HT-29 (cell line): ENCODE measurements around the gene LEP. TPM values are rescaled to one million over a fixed set of nuclear protein-coding genes. Genes with fewer than 3 reads are reported as not detected.

Experiments used
- DNase-seq: peaks from one replicate; pipeline ENCODE4 v3.0.0-alpha.2; 2015; ENCODE audit warnings: low spot score
- total RNA-seq: library from RNA; depleted of rRNA; stranded (reverse); fragments of >200 nt; shearing (Covaris generic); gene quantifications from 2 replicates; pipeline ENCODE4 v1.2.3, GENCODE V29; 2014; rRNA removed

LEP gene
- total RNA-seq: not detected in 2 replicates

- DNase-seq: no peak
Observed at GRCh38 chr7:128240696-128241386, at the start of gene LEP. LEP (plus strand) TSS chr7:128241278; CDS start chr7:128252019, 10,741 bp downstream.

- no peak for DNase-seq
Observed at GRCh38 chr7:128192497-128193142, 48.5 kb upstream of the LEP start.

- DNase-seq: no peak
Observed at GRCh38 chr7:128194533-128195282, 46.4 kb upstream of the LEP start.

- DNase-seq: no peak
Observed at GRCh38 chr7:128197589-128197988, 43.5 kb upstream of the LEP start.

GRCh38 chr7:128197989-128198580 is 43.0 kb upstream of the LEP start:
- no peak for DNase-seq

- no peak for DNase-seq
Observed at GRCh38 chr7:128200376-128200775, 40.7 kb upstream of the LEP start.

- no peak for DNase-seq
Observed at GRCh38 chr7:128201067-128201689, 39.9 kb upstream of the LEP start.

GRCh38 chr7:128201690-128202085 is 39.4 kb upstream of the LEP start:
- no peak for DNase-seq

- no peak for DNase-seq
Observed at GRCh38 chr7:128202287-128202957, 38.7 kb upstream of the LEP start.

GRCh38 chr7:128203047-128203491 is 38.0 kb upstream of the LEP start:
- DNase-seq: no peak

GRCh38 chr7:128203710-128204214 is 37.3 kb upstream of the LEP start:
- DNase-seq: no peak

GRCh38 chr7:128204455-128204854 is 36.6 kb upstream of the LEP start:
- DNase-seq: no peak

GRCh38 chr7:128205068-128205467 is 36.0 kb upstream of the LEP start:
- DNase-seq: no peak

GRCh38 chr7:128206017-128206746 is 34.9 kb upstream of the LEP start:
- no peak for DNase-seq

- DNase-seq: no peak
Observed at GRCh38 chr7:128206747-128207500, 34.2 kb upstream of the LEP start.

- DNase-seq: no peak
Observed at GRCh38 chr7:128207609-128208008, 33.5 kb upstream of the LEP start.

- peak; percentile 96 for DNase-seq
Observed at GRCh38 chr7:128209229-128210035, 31.6 kb upstream of the LEP start.

GRCh38 chr7:128210036-128210347 is 31.1 kb upstream of the LEP start:
- no peak for DNase-seq
